Measurements from ENCODE around the gene KIRREL3.
"Not testable (repeated sequence)": the region's sequence is repeated elsewhere in the genome, so short reads cannot be mapped to it uniquely, and the experiment has no call there.

Gene KIRREL3

DNA sequence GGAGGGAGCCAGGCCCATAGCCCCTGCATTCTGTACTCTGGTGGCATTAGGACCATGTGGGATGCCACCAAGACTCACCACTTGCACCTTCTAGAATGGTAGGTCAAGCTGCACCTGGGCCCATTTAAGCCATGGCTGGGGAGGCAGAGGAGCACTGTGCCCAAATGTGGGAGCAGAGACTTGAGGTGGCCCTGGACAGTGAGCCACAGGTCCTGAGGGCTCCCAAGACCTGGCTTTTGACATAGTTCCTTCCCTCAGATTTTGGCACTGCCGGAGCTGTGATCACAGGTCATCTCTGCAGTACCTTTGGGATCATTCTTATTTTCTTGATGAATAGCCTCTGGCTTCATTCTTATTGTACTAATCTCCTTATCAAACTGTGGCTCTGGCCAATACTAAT, 601.8 kb downstream of the KIRREL3 start:
- H3K4me2 ChIP-seq (ENCODE audit: insufficient read depth, low read length, poor library complexity, severe bottlenecking), result no peak overlapping the region
- no peak overlapping the region for H3K4me3 ChIP-seq (ENCODE audit: low read length in 2 of 2)
- no peak overlapping the region for H4K8ac ChIP-seq (ENCODE audit: low read depth, low read length)
- no peaks in the 10 kb centered on the region for H3K27me3 ChIP-seq (ENCODE audit: control insufficient read depth in 3 of 3, insufficient read depth in 3 of 3, low read depth in 1 of 3, low read length in 3 of 3)
- H3K9me3 ChIP-seq (replicated peaks in 1 of 2; ENCODE audit: control insufficient read depth in 2 of 2, insufficient read depth in 1 of 2, low read depth in 1 of 2, low read length in 2 of 2), result peaks cover 0 to 2% of the 10 kb centered on the region in 2 donors
- no peak overlapping the region for H2BK12ac ChIP-seq (ENCODE audit: low read length)
- H3K36me3 ChIP-seq (replicated peaks in 1 of 2; ENCODE audit: control insufficient read depth in 2 of 2, insufficient read depth in 2 of 2, low read length in 2 of 2), result no peaks in the 10 kb centered on the region
- H3K27ac ChIP-seq (replicated peaks; ENCODE audit: low read length), result no peak overlapping the region
- H4K91ac ChIP-seq (ENCODE audit: low read depth, low read length, poor library complexity), result no peak overlapping the region
- no peak overlapping the region for H2BK120ac ChIP-seq (ENCODE audit: low read depth, low read length)
- H3K4me1 ChIP-seq (ENCODE audit: control insufficient read depth in 2 of 2, insufficient read depth in 1 of 2, low read depth in 1 of 2, low read length in 2 of 2), result peaks cover 3 to 15% of the 10 kb centered on the region in 2 donors
- no peak overlapping the region for H2BK15ac ChIP-seq (ENCODE audit: low read length)
- no peak overlapping the region for H3K4ac ChIP-seq (ENCODE audit: low read length)
- no peaks in the 10 kb centered on the region for H3K79me1 ChIP-seq (ENCODE audit: low read depth, low read length)
- H3K18ac ChIP-seq (ENCODE audit: low read length), result no peak overlapping the region
- no peak overlapping the region for H2AK5ac ChIP-seq (ENCODE audit: low read depth, low read length)
- H2BK5ac ChIP-seq (ENCODE audit: low read length), result no peak overlapping the region
- no peak overlapping the region for H3K23ac ChIP-seq (ENCODE audit: low read depth, low read length, poor library complexity)
- H3K14ac ChIP-seq (ENCODE audit: low read length), result no peak overlapping the region
- WGBS, 2 donors (ENCODE audit: extremely low coverage in 2 of 2, insufficient read length in 2 of 2, insufficient replicate concordance in 1 of 2), result no CpG with 5 or more reads among the region's 1 CpG
- no peak for DNase-seq (ENCODE audit: low spot score)
- no peak overlapping the region for H3K9ac ChIP-seq (ENCODE audit: low read depth, low read length, poor library complexity)
- no peak overlapping the region for H2AFZ ChIP-seq (ENCODE audit: low read length)

DNA sequence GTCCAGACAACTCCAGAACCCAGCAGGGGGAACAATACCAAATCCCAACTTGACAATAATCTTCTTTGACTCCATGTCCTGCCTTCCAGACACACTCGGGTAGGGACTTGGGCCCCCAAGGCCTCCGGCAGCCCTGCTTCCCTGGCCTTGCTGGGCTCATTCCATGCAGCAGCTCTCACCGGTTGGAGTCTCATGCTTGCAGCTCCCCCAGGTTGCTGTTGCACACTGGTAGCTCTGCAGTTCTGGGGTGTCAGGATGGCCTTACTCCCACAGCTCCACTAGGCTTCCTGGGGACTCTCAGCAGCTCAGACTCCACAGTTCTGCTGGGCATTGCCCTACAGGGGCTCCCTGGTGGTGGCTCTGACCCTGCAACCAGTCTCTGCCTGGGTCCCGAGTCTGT, 602.3 kb downstream of the KIRREL3 start:
- Histone ChIP-seq H3K18ac (ENCODE audit: low read length) (no peak overlapping the region), H3K36me3 (replicated peaks in 1 of 2; ENCODE audit: control insufficient read depth in 2 of 2, insufficient read depth in 2 of 2, low read length in 2 of 2) (no peaks in the 10 kb centered on the region), H3K4me3 (ENCODE audit: low read length in 2 of 2) (no peak overlapping the region), H2BK15ac (ENCODE audit: low read length) (no peak overlapping the region), H3K23ac (ENCODE audit: low read depth, low read length, poor library complexity) (no peak overlapping the region), H3K79me1 (ENCODE audit: low read depth, low read length) (peaks cover under 1% of the 10 kb centered on the region), H3K4me2 (ENCODE audit: insufficient read depth, low read length, poor library complexity, severe bottlenecking) (no peak overlapping the region), H2AK5ac (ENCODE audit: low read depth, low read length) (no peak overlapping the region), H2AFZ (ENCODE audit: low read length) (no peak overlapping the region), H3K4ac (ENCODE audit: low read length) (no peak overlapping the region), H2BK12ac (ENCODE audit: low read length) (no peak overlapping the region), H3K14ac (ENCODE audit: low read length) (no peak overlapping the region), H4K8ac (ENCODE audit: low read depth, low read length) (no peak overlapping the region), H3K27ac (replicated peaks; ENCODE audit: low read length) (no peak overlapping the region), H2BK5ac (ENCODE audit: low read length) (no peak overlapping the region), H3K4me1 (ENCODE audit: control insufficient read depth in 2 of 2, insufficient read depth in 1 of 2, low read depth in 1 of 2, low read length in 2 of 2) (peaks cover 0 to 11% of the 10 kb centered on the region in 2 donors), H2BK120ac (ENCODE audit: low read depth, low read length) (no peak overlapping the region), H4K91ac (ENCODE audit: low read depth, low read length, poor library complexity) (no peak overlapping the region), H3K27me3 (ENCODE audit: control insufficient read depth in 3 of 3, insufficient read depth in 3 of 3, low read depth in 1 of 3, low read length in 3 of 3) (no peaks in the 10 kb centered on the region), H3K9ac (ENCODE audit: low read depth, low read length, poor library complexity) (no peak overlapping the region), H3K9me3 (replicated peaks in 1 of 2; ENCODE audit: control insufficient read depth in 2 of 2, insufficient read depth in 1 of 2, low read depth in 1 of 2, low read length in 2 of 2) (peaks cover 0 to 2% of the 10 kb centered on the region in 2 donors)
- WGBS, 2 donors (ENCODE audit: extremely low coverage in 2 of 2, insufficient read length in 2 of 2, insufficient replicate concordance in 1 of 2), result no CpG with 5 or more reads among the region's 4 CpGs
- DNase-seq (ENCODE audit: low spot score), result no peak

DNA sequence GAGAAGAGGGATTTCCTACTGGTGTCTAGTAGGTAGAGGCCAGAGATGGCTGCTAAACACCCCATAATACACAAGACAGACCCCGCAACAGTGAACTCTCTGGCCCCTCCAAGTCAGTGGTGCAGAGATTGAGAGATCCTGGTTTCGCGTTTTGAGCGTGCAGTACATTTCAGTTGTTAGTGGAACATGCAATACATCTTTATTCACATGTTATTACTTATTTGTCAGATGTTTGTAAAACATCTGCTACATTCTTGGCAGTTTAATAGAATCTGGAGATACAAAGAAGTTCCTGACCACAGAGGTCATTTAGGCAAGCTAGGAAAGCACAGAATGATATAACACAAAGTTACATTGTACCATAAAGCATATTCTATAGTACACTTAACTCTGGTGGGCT, 603.6 kb downstream of the KIRREL3 start:
- no peak overlapping the region for H2BK120ac ChIP-seq (ENCODE audit: low read depth, low read length)
- H3K79me1 ChIP-seq (ENCODE audit: low read depth, low read length), result peaks cover 3% of the 10 kb centered on the region
- H3K4ac ChIP-seq (ENCODE audit: low read length), result no peak overlapping the region
- H2BK15ac ChIP-seq (ENCODE audit: low read length), result no peak overlapping the region
- no peak overlapping the region for H3K23ac ChIP-seq (ENCODE audit: low read depth, low read length, poor library complexity)
- H3K9ac ChIP-seq (ENCODE audit: low read depth, low read length, poor library complexity), result no peak overlapping the region
- no peak overlapping the region for H3K27ac ChIP-seq (replicated peaks; ENCODE audit: low read length)
- no peak overlapping the region for H3K4me2 ChIP-seq (ENCODE audit: insufficient read depth, low read length, poor library complexity, severe bottlenecking)
- H3K14ac ChIP-seq (ENCODE audit: low read length), result no peak overlapping the region
- no peak overlapping the region for H2BK12ac ChIP-seq (ENCODE audit: low read length)
- H4K8ac ChIP-seq (ENCODE audit: low read depth, low read length), result no peak overlapping the region
- peaks cover 0 to 2% of the 10 kb centered on the region in 2 donors for H3K9me3 ChIP-seq (replicated peaks in 1 of 2; ENCODE audit: control insufficient read depth in 2 of 2, insufficient read depth in 1 of 2, low read depth in 1 of 2, low read length in 2 of 2)
- peaks cover 0 to 5% of the 10 kb centered on the region in 2 donors for H3K4me1 ChIP-seq (ENCODE audit: control insufficient read depth in 2 of 2, insufficient read depth in 1 of 2, low read depth in 1 of 2, low read length in 2 of 2)
- no peak overlapping the region for H2BK5ac ChIP-seq (ENCODE audit: low read length)
- no peak overlapping the region for H2AFZ ChIP-seq (ENCODE audit: low read length)
- no peak overlapping the region for H2AK5ac ChIP-seq (ENCODE audit: low read depth, low read length)
- no peaks in the 10 kb centered on the region for H3K27me3 ChIP-seq (ENCODE audit: control insufficient read depth in 3 of 3, insufficient read depth in 3 of 3, low read depth in 1 of 3, low read length in 3 of 3)
- H3K36me3 ChIP-seq (replicated peaks in 1 of 2; ENCODE audit: control insufficient read depth in 2 of 2, insufficient read depth in 2 of 2, low read length in 2 of 2), result no peaks in the 10 kb centered on the region
- H3K18ac ChIP-seq (ENCODE audit: low read length), result no peak overlapping the region
- no peak overlapping the region for H4K91ac ChIP-seq (ENCODE audit: low read depth, low read length, poor library complexity)
- no peak for DNase-seq (ENCODE audit: low spot score)
- no CpG with 5 or more reads among the region's 4 CpGs for WGBS, 2 donors (ENCODE audit: extremely low coverage in 2 of 2, insufficient read length in 2 of 2, insufficient replicate concordance in 1 of 2)
- no peak overlapping the region for H3K4me3 ChIP-seq (ENCODE audit: low read length in 2 of 2)

DNA sequence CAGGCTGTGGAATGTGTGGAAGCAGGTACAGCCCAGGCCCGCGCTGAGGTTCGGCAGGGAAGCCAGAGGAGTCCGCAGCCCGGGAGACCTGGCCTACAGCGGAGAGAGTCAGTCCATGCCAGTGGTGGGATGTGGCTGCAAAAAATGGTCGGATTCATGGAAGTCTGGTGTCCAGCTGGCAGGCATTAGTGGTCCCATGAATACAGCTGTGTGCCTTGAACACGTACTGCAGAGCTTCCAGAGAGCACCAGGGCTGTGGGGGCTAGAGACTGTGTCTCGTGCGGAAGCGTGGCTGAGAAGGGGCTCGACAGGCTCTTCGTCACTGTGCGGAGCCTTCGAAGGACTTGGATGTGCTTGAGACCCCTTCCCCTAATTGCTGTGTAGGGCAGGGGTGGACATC, 604.3 kb downstream of the KIRREL3 start:
- H3K18ac ChIP-seq (ENCODE audit: low read length); H4K8ac ChIP-seq (ENCODE audit: low read depth, low read length); H2BK15ac ChIP-seq (ENCODE audit: low read length); H3K4me3 ChIP-seq (ENCODE audit: low read length in 2 of 2); H3K9ac ChIP-seq (ENCODE audit: low read depth, low read length, poor library complexity); H2BK120ac ChIP-seq (ENCODE audit: low read depth, low read length); H3K14ac ChIP-seq (ENCODE audit: low read length); H3K23ac ChIP-seq (ENCODE audit: low read depth, low read length, poor library complexity); H3K79me1 ChIP-seq (ENCODE audit: low read depth, low read length); H2BK12ac ChIP-seq (ENCODE audit: low read length); H3K27me3 ChIP-seq (ENCODE audit: control insufficient read depth in 3 of 3, insufficient read depth in 3 of 3, low read depth in 1 of 3, low read length in 3 of 3); H3K4me2 ChIP-seq (ENCODE audit: insufficient read depth, low read length, poor library complexity, severe bottlenecking); H3K4me1 ChIP-seq (ENCODE audit: control insufficient read depth in 2 of 2, insufficient read depth in 1 of 2, low read depth in 1 of 2, low read length in 2 of 2); DNase-seq (ENCODE audit: low spot score); H2BK5ac ChIP-seq (ENCODE audit: low read length); H2AK5ac ChIP-seq (ENCODE audit: low read depth, low read length); H3K36me3 ChIP-seq (replicated peaks in 1 of 2; ENCODE audit: control insufficient read depth in 2 of 2, insufficient read depth in 2 of 2, low read length in 2 of 2); H3K9me3 ChIP-seq (replicated peaks in 1 of 2; ENCODE audit: control insufficient read depth in 2 of 2, insufficient read depth in 1 of 2, low read depth in 1 of 2, low read length in 2 of 2); H3K4ac ChIP-seq (ENCODE audit: low read length); H2AFZ ChIP-seq (ENCODE audit: low read length); H3K27ac ChIP-seq (replicated peaks; ENCODE audit: low read length); H4K91ac ChIP-seq (ENCODE audit: low read depth, low read length, poor library complexity): not testable (repeated sequence)
- WGBS, 2 donors (ENCODE audit: extremely low coverage in 2 of 2, insufficient read length in 2 of 2, insufficient replicate concordance in 1 of 2), result no CpG with 5 or more reads among the region's 15 CpGs

All from neuronal stem cell (in vitro differentiated cells).